GM08714 (cell line): ENCODE results near the gene CERS6.

Experiments used
- H3K4me3 ChIP-seq: fragments of 200-500 bp; sonication (Bioruptor generic); 2 replicates; pipeline ENCODE4 v1.5.1; 2014; ENCODE audit warnings: mild to moderate bottlenecking, low read length, inconsistent platforms
- ZNF274 ChIP-seq: IDR thresholded peaks from 2 replicates; pipeline ENCODE4 v1.6.1; 2012; ENCODE audit warnings: mild to moderate bottlenecking, low read depth, low read length

Gene CERS6

DNA sequence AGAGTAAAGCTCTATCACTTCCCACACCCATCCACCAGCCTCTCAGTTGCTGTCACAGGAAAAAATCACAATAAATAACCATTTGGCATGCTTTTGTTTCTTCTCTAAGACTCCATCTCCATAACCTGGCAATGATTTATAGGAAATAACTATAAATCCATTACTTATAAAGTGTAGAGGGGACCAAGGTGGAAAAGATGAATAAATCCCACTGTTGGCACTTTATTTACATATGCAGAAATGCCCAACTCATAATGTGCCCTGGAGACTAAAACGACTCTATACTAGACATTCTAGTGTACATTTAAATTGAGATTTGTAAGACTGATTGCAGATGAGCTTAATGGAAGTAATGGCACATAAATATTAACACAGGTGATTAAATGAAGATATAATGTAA, 338.9 kb downstream of the CERS6 start:
- no peak for TF ChIP-seq ZNF274
- H3K4me3 ChIP-seq, result no peak overlapping the region

DNA sequence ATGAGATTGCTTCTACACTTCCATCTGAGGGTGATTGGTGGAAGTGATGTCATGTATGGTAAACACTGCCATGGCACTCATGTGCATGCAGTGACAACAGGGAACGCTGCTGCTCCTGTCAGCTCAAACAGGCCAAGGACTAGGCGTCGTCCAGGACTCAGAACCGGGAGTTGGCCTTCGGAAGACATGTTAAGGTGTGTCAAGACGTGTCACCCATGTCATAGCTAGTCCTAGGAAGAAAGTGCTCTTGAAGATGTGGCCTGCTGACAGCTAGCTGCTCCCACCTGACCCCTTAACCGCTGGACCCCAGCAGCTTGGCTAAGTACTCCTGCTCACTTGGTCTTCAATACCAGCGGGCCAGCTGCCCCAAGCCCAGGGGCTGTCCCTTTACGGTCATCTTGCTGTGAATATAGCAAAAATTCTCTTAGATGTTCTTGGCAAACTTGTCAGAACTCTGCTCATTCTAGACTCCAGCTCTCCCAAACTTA, 340.1 kb downstream of the CERS6 start:
- no peak for TF ChIP-seq ZNF274
- no peak overlapping the region for H3K4me3 ChIP-seq

DNA sequence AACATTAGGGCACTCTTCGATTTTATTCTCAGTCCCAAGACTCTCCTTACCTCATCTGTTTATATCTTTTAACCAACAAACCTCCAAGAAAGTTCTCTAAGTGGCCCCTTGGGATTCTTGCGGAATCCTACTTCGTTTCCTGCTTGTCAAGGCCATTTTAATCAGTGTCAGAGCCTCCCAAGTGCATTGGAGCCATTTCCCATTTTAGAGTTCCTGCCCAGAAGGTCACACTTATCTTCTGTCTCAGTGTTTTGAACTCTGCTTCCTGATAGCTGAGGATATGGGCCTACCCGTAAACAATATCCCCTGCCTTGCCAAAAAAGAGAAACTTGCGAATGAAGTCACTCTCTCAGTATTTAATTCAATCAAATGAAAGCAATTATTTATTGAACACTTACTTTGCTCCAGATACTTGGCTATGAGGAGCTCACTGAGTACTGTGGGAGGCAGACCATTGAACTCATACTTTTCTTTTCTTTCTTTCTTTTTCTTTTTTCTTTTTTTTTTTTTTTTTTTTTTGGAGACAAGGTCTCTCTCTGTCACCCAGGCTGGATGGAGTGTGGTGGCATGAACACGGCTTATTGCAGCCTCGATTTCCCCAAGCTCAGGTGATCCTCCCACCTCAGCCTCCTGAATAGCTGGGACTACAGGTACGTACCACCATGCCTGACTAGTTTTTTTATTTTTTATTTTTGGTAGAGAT, 340.7 kb downstream of the CERS6 start:
- no peak overlapping the region for H3K4me3 ChIP-seq
- TF ChIP-seq ZNF274, result no peak

- no peak overlapping the region for H3K4me3 ChIP-seq
- no peak for TF ChIP-seq ZNF274
These were observed 341.2 kb downstream of the CERS6 start for GRCh38 chr2:168797286-168797655.

GRCh38 chr2:168798076-168798887, 342.2 kb downstream of the CERS6 start:
- no peak for TF ChIP-seq ZNF274
- no peak overlapping the region for H3K4me3 ChIP-seq

GRCh38 chr2:168798888-168799410, 342.9 kb downstream of the CERS6 start:
- H3K4me3 ChIP-seq, result no peak overlapping the region
- TF ChIP-seq ZNF274, result no peak

DNA sequence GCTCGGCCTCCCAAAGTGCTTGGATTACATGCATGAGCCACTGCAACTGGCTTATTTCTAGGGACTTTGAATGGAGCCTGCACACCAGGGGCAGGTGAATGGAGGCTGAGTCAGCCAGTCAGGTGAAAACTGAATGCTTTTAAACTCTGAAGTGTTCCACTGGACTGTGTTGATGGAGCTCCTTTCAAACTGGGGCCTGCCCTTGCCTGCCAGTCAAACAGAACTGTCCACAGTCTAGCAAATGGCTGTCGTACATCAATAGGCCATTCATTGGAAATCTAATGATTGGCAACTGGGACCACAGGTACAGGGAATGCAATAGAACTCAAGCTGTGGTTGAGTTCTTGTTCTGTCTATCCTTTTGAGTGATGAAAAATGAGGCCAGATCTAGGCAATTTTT, 345.4 kb downstream of the CERS6 start:
- TF ChIP-seq ZNF274, result no peak
- H3K4me3 ChIP-seq, result no peak overlapping the region

GRCh38 chr2:168801961-168802858, 346.1 kb downstream of the CERS6 start, which contains the start of gene NOSTRIN:
NOSTRIN (plus strand) TSS chr2:168802637; CDS start chr2:168802647, 10 bp downstream.
- no peak for TF ChIP-seq ZNF274
- no peak within 1 kb of the TSS for H3K4me3 ChIP-seq

- no peak for TF ChIP-seq ZNF274
- H3K4me3 ChIP-seq, result no peak overlapping the region
These were observed 347.0 kb downstream of the CERS6 start for GRCh38 chr2:168802859-168803725.

- no peak for TF ChIP-seq ZNF274
- H3K4me3 ChIP-seq, result no peak overlapping the region
These were observed 348.1 kb downstream of the CERS6 start for GRCh38 chr2:168804214-168804613.

DNA sequence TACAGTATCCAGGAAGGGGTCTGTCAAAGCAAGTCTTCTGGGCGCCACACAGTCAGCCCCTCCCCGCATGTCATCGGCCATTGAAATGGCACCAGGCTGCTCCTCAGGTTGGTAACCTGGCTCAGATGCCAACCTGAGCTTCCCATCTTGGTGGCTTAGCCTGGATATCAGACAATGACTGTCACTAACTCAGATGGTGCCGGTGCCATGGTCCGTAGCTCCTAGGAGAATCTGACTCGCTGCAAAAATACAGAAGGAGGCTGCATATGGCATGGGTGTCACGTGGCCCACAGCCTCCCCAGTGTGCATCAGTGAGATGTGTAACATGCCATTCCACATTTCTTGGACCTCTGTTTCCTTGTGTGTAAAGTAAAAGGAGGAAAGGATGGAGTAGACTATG, 349.5 kb downstream of the CERS6 start:
- no peak for TF ChIP-seq ZNF274
- no peak overlapping the region for H3K4me3 ChIP-seq

GRCh38 chr2:168809537-168809936, 353.5 kb downstream of the CERS6 start:
- no peak overlapping the region for H3K4me3 ChIP-seq
- no peak for TF ChIP-seq ZNF274

DNA sequence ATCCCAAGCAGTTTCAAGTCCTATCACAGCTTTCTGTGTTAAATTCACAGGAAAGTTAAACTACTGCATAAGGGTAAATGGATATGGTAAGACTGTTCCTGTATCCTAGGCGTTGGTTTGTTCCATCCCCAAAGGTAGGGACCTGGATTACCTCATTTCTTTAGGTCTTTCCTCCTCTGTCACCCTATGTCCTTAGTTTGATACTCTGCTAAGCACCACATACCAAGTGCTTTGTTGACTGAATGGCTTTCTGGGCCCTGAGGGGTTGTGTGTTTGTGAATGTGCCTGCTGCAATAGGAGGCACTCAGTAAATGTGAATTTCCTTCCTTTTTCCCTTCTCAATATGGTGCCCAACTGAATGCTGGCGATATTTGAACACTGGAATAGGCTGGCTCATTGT, 354.2 kb downstream of the CERS6 start:
- H3K4me3 ChIP-seq, result no peak overlapping the region
- no peak for TF ChIP-seq ZNF274

GRCh38 chr2:168811696-168812095, 355.6 kb downstream of the CERS6 start:
- TF ChIP-seq ZNF274, result no peak
- H3K4me3 ChIP-seq, result no peak overlapping the region
